Neural progenitor cell (in vitro differentiated cells): ENCODE data around the gene TIRAP.

Experiments
- EZH2 ChIP-seq: fragments of 200-600 bp; sonication (generic); IDR thresholded peaks from 2 replicates; pipeline ENCODE4 v1.6.1; 2017; ENCODE audit warnings: antibody characterized with exemption, mild to moderate bottlenecking, moderate library complexity
- EZH2phosphoT487 ChIP-seq: fragments of 200-600 bp; sonication (generic); IDR thresholded peaks from 2 replicates; pipeline ENCODE4 v1.6.1; 2017; ENCODE audit warnings: antibody characterized with exemption

DNA sequence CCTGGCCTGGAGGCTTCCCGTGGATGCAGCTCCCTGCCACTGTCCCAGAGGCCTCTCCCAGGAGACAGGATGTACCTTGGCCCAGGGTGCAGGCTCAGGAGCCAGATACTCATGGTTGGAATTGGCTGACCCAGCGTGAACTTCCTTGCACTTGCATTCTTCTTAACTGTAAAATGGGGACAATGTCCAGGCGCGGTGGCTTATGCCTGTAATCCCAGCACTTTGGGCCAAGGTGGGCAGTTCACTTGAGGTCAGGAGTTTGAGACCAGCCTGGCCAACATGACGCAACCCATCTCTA is 52.5 kb downstream of the TIRAP start:
- no peak for TF ChIP-seq EZH2
- no peak for TF ChIP-seq EZH2phosphoT487
